ENCODE results near the gene C1orf167. TPM values are rescaled to one million over a fixed set of nuclear protein-coding genes. Genes with fewer than 3 reads are reported as not detected.

The C1orf167 gene
- total RNA-seq, 1 donor, result 0.36 TPM

DNA sequence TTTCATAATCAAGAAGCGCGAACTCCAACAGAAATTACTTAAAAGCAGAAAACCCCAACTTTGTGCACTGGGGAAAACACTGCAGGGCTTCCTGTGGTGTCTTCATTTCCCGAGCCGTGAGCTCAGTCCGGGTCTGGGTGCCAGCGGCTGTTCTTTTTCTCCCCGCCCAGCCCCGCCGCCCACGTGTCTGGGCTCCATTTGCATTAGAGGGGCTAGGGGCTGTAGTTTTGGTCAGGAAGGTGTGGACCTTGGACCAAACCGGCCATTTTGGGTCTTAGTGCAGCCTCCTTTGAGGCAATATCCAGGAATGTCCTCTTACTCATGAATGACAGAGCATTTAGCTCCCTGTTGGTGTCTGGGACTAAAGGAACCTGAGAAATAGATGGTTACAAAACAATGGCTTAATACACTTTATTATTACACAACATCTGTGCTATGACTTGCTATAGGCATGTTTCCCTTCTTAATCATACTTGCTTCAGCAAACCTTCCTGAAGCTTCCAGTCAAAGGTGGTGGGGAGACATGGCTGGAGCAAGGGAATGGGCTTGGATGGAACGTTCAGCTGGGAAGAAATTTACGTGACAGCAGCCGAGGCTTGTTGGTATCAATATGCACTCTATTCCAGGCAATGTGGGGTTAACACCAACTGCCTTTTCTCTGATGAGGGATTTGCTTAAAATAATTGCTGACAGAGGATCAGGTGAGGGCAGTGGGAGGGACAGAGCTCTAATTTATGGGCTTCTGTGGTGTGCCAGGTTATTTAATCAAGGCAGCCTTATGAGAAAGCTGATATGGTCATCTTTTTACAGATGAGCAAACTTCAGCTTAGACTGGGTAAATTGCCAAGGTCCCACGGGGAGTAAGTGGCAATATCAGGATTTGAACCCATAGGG, 25.0 kb upstream of the C1orf167 start:
- peak; percentile 83 for DNase-seq (ENCODE audit: low read depth)
- peak overlapping the region; percentile 99 for H3K4me3 ChIP-seq (ENCODE audit: low read depth, low read length)
- TF ChIP-seq, protein P1, sequence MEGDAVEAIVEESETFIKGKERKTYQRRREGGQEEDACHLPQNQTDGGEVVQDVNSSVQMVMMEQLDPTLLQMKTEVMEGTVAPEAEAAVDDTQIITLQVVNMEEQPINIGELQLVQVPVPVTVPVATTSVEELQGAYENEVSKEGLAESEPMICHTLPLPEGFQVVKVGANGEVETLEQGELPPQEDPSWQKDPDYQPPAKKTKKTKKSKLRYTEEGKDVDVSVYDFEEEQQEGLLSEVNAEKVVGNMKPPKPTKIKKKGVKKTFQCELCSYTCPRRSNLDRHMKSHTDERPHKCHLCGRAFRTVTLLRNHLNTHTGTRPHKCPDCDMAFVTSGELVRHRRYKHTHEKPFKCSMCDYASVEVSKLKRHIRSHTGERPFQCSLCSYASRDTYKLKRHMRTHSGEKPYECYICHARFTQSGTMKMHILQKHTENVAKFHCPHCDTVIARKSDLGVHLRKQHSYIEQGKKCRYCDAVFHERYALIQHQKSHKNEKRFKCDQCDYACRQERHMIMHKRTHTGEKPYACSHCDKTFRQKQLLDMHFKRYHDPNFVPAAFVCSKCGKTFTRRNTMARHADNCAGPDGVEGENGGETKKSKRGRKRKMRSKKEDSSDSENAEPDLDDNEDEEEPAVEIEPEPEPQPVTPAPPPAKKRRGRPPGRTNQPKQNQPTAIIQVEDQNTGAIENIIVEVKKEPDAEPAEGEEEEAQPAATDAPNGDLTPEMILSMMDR (IDR thresholded peaks at IDR 0.05; ENCODE audit: insufficient read depth, low read length), result no peak

DNA sequence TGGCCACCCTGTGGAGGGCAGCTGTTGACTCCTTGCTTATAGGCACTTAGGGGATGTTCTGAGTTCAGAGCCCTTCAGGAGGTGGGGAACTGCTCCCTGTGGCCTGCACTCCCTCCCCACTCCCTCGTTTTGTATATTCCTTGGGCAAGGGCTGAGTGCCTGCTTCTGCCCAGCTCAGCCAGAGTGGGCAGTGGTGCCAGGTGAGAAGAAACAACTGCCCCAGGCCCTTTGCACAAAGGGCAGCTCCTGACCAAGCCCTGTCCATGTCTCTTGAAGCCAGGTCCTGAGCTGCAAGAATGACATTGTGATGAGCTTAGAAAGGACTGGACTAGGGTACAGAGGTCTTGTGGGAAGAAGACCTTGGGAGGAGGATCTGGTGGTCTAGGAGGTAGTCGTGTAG, 23.9 kb upstream of the C1orf167 start:
- DNase-seq (ENCODE audit: low read depth), result no peak
- no peak overlapping the region for H3K4me3 ChIP-seq (ENCODE audit: low read depth, low read length)
- TF ChIP-seq, protein P1 (IDR thresholded peaks at IDR 0.05; ENCODE audit: insufficient read depth, low read length), result no peak

DNA sequence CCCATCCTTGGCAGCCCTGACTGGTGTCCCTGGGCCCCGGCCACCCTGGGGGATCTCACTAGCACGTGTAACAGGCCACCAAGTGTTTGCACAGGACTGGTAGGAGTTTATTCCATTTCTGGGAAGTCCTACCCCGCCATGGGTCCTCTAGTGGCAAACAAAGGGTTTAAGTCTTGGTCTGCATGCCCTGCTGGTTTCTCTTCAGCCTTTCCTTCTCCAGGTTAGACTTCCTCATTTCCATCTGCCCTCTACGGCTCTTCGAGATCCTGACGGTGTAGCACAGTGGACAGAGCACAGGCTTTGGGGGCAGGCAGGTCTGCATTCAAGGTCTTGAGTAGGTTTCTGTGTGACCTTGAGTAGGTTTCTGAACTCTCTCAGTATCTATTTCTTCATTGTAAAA, 23.2 kb upstream of the C1orf167 start:
- DNase-seq (ENCODE audit: low read depth), result no peak
- TF ChIP-seq, protein P1 (IDR thresholded peaks at IDR 0.05; ENCODE audit: insufficient read depth, low read length), result no peak
- no peak overlapping the region for H3K4me3 ChIP-seq (ENCODE audit: low read depth, low read length)

DNA sequence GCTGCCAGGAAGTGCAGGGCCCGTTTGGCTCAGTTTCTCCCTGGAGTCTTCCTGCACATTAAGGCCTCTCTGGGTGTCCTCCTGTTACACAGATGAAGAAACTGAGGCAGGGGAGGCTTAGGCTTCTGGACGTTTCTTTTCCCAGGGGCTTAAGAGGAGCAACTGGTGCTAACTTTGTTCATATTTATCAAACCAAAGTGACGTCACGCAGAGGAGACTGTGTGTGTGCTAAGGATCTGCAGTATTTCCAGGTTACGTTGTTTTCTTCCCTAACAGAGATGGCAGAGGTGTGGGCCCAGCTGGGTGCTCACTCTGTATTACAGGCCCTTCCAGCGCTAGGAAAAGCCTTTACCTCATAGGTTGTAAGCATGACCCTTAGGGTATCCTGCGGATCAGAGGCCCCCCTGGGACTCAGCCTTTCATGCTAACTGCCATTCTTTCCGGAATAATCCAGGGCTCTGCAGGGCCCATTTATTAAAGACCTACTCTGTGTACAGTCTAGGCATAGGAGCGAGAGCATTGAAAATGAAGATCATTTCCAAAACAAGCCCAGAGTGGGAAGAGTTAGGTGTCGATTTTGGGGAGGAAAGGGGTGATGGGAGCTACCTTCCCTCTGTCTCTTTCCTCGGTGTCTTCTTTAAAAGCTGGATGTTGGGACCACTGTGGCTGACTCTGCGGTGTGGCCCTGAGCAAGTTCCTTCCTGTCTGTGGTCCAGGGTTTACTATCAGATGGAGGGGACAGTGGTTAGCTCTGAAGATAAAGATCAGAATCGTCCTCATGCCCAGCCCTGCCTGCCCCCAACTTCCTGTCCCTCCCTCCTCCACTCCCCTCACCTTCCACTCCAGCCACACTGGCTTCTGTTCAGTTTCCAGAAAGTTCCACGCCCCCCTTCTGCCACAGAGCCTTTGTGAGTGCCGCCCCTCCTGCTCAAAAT, 21.5 kb upstream of the C1orf167 start:
- no peak overlapping the region for H3K4me3 ChIP-seq (ENCODE audit: low read depth, low read length)
- no peak for DNase-seq (ENCODE audit: low read depth)
- TF ChIP-seq, protein P1 (IDR thresholded peaks at IDR 0.05; ENCODE audit: insufficient read depth, low read length), result no peak

DNA sequence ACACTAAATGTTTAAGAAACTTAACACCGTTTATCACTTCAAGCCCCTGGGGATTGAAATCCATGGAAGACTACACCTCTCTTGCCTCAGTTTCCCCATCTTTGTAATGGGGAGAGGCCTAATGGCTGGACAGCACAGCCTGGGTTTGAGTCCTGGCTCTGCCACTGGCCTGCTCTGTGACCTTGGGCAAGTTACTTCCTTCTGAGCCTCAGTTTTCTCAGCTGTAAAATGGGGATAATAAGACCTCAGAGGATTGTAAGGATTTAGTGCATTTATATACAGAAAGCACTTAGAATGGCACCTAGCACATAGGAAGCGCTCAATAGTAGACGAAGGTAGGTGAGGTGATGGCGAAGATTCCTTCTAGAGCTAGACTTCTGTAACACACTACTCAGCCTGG, 20.5 kb upstream of the C1orf167 start:
- no peak overlapping the region for H3K4me3 ChIP-seq (ENCODE audit: low read depth, low read length)
- TF ChIP-seq, protein P1 (IDR thresholded peaks at IDR 0.05; ENCODE audit: insufficient read depth, low read length), result no peak
- no peak for DNase-seq (ENCODE audit: low read depth)

DNA sequence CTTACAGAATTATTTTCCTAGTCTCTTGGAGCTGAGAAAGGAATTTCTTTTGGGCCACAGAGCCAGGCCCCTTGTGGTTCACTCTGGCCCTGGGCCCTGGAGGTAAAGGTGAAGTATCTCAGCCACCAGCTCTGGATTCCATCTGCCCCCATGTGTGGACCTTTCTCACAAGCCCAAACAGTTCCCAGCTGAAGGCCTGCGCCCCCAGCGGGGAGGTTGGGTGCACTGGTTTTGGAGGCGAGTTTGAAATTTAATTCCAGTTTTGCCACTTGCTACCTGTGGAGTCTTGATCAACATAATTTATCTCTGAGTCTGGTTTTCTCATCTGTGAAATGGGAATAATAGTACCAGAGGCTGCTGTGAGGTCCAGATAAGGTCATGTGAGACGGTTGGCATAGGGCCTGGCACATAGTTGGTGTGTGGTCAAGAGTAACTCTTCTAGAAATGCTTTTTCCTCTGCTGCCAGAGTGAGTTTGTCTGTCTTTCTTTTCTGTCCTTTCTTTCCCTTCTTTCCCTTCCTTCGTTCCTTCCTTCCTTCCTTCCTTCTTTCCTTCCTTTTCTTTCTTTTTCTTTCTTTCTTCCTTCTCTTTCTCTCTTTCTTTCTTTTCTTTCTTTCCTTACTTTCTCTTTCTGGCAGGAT, 20.0 kb upstream of the C1orf167 start:
- H3K4me3 ChIP-seq (ENCODE audit: low read depth, low read length), result no peak overlapping the region
- TF ChIP-seq, protein P1 (IDR thresholded peaks at IDR 0.05; ENCODE audit: insufficient read depth, low read length), result no peak
- peak; percentile 37 for DNase-seq (ENCODE audit: low read depth)
